Kidney capillary endothelial cell (primary cell): ENCODE results near the gene ZSWIM1.
"Not testable (repeated sequence)": the region's sequence is repeated elsewhere in the genome, so short reads cannot be mapped to it uniquely, and the experiment has no call there.

Source experiments
- DNase-seq: peaks from one replicate; pipeline ENCODE4 v3.0.0-alpha.2; 2018; ENCODE audit warnings: low spot score

The ZSWIM1 gene

GRCh38 chr20:45890077-45890984, 9.3 kb downstream of the ZSWIM1 start:
- peak; percentile 74 for DNase-seq

GRCh38 chr20:45890985-45891983, 10.3 kb downstream of the ZSWIM1 start, which contains the start of the genes CTSA and NEURL2:
Gene CTSA (plus strand): TSS chr20:45891335. CDS start chr20:45891569, 234 bp downstream.
Gene NEURL2 (minus strand): TSS chr20:45891208. CDS start chr20:45890991, 217 bp downstream.
- DNase-seq = peak; percentile 87

GRCh38 chr20:45892049-45892825, 11.2 kb downstream of the ZSWIM1 start:
- DNase-seq = no peak

GRCh38 chr20:45892828-45893500, 11.9 kb downstream of the ZSWIM1 start:
- no peak for DNase-seq

GRCh38 chr20:45893831-45894230, 12.8 kb downstream of the ZSWIM1 start:
- no peak for DNase-seq

GRCh38 chr20:45894797-45895196, 13.8 kb downstream of the ZSWIM1 start:
- DNase-seq = no peak

- DNase-seq = no peak
Observed at GRCh38 chr20:45896641-45897161, 15.7 kb downstream of the ZSWIM1 start.

GRCh38 chr20:45897289-45897688, 16.3 kb downstream of the ZSWIM1 start:
- DNase-seq = no peak

GRCh38 chr20:45897692-45898091, 16.7 kb downstream of the ZSWIM1 start:
- DNase-seq = no peak

- no peak for DNase-seq
Observed at GRCh38 chr20:45898285-45898684, 17.3 kb downstream of the ZSWIM1 start.

- no peak for DNase-seq
Observed at GRCh38 chr20:45899046-45899835, 18.2 kb downstream of the ZSWIM1 start.

- DNase-seq = not testable (repeated sequence)
Observed at GRCh38 chr20:45901332-45901731, 20.3 kb downstream of the ZSWIM1 start.

- DNase-seq = no peak
Observed at GRCh38 chr20:45902199-45902701, 21.2 kb downstream of the ZSWIM1 start.

- no peak for DNase-seq
Observed at GRCh38 chr20:45904583-45905504, 23.8 kb downstream of the ZSWIM1 start.

- no peak for DNase-seq
Observed at GRCh38 chr20:45905505-45906079, 24.6 kb downstream of the ZSWIM1 start.

GRCh38 chr20:45907219-45907948, 26.4 kb downstream of the ZSWIM1 start:
- DNase-seq = no peak

- DNase-seq = no peak
Observed at GRCh38 chr20:45908084-45908483, 27.1 kb downstream of the ZSWIM1 start.
